HL-60 (cell line): ENCODE measurements around the gene MPEG1.

ENCODE experiments used
- DNase-seq, 2 experiments: peaks; one replicate each; pipeline ENCODE4 v3.0.0-alpha.2; 2010 to 2020; ENCODE audit warnings: low read depth in 1 of 2, low spot score in 1 of 2
- H3K27ac ChIP-seq: fragments of 250-450 bp; sonication (Bioruptor Pico); replicated peaks from 2 replicates; pipeline ENCODE4 v1.5.1; 2020; ENCODE audit warnings: mild to moderate bottlenecking, moderate library complexity
- H3K27me3 ChIP-seq: fragments of 250-450 bp; sonication (Bioruptor Pico); 2 replicates; pipeline ENCODE4 v1.5.1; 2021; ENCODE audit warnings: mild to moderate bottlenecking, moderate library complexity; ENCODE audit not compliant: insufficient read depth, poor library complexity, severe bottlenecking
- H3K4me3 ChIP-seq: replicated peaks from 2 replicates; pipeline ENCODE4 v1.5.1; 2011; ENCODE audit warnings: mild to moderate bottlenecking, control low read depth, low read length; ENCODE audit not compliant: insufficient read depth
- GABPA ChIP-seq: IDR thresholded peaks from 2 replicates; pipeline ENCODE4 v1.6.1; 2012; ENCODE audit warnings: low read depth
- POLR2AphosphoS5 ChIP-seq: IDR thresholded peaks from 2 replicates; pipeline ENCODE4 v1.6.1; 2012; ENCODE audit warnings: low read depth
- SPI1 ChIP-seq: IDR thresholded peaks from 2 replicates; pipeline ENCODE4 v1.6.1; 2012; ENCODE audit warnings: low read depth, mild to moderate bottlenecking, borderline replicate concordance
- TF ChIP-seq, protein P1 (sequence below): IDR thresholded peaks from 2 replicates; pipeline ENCODE4 v1.6.1; 2012; ENCODE audit warnings: low read depth; ENCODE audit not compliant: insufficient replicate concordance
- TF ChIP-seq, protein P2 (sequence below): IDR thresholded peaks from one replicate; pipeline ENCODE4 v1.5.1; 2011; ENCODE audit warnings: low read length, control low read depth, inconsistent platforms; ENCODE audit not compliant: insufficient read depth

Gene MPEG1

DNA sequence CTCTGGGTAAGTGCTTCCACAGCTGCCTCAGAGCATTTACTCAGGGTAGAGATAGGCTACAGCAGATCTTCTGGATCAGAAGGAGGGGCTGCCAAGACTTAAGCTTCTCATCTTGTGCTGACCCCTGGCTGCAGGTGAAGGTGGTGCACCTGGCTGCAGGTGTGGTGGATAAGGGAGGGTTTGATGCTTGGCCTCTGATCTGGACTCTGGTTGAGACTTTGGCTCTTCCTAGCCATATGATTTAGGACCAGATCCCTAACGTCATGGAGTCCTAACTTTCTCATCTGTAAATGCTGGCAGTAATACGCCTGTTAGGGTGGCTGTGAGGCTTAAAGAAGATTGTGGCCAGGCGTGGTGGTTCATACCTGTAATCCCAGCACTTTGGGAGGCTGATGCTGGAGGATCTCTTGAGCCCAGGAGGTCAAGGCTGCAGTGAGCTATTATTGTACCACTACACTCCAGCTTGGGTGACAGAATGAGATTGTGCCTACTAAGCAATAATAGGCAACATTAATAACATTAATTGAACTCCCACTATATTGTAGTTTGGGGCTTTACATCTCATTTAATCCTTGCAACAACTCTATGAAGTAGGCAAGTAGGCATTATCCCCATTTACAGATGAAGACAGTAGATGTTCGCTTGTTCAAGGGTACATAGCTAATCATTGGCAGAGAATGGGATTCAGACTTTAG lies 30.1 kb downstream of the MPEG1 start:
- no peak overlapping the region for H3K4me3 ChIP-seq
- no peaks in the 10 kb centered on the region for H3K27me3 ChIP-seq
- no peak overlapping the region for H3K27ac ChIP-seq
- TF ChIP-seq, protein P1, sequence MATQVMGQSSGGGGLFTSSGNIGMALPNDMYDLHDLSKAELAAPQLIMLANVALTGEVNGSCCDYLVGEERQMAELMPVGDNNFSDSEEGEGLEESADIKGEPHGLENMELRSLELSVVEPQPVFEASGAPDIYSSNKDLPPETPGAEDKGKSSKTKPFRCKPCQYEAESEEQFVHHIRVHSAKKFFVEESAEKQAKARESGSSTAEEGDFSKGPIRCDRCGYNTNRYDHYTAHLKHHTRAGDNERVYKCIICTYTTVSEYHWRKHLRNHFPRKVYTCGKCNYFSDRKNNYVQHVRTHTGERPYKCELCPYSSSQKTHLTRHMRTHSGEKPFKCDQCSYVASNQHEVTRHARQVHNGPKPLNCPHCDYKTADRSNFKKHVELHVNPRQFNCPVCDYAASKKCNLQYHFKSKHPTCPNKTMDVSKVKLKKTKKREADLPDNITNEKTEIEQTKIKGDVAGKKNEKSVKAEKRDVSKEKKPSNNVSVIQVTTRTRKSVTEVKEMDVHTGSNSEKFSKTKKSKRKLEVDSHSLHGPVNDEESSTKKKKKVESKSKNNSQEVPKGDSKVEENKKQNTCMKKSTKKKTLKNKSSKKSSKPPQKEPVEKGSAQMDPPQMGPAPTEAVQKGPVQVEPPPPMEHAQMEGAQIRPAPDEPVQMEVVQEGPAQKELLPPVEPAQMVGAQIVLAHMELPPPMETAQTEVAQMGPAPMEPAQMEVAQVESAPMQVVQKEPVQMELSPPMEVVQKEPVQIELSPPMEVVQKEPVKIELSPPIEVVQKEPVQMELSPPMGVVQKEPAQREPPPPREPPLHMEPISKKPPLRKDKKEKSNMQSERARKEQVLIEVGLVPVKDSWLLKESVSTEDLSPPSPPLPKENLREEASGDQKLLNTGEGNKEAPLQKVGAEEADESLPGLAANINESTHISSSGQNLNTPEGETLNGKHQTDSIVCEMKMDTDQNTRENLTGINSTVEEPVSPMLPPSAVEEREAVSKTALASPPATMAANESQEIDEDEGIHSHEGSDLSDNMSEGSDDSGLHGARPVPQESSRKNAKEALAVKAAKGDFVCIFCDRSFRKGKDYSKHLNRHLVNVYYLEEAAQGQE = no peak
- TF ChIP-seq GABPA (no peak), POLR2AphosphoS5 (no peak), SPI1 (no peak)
- TF ChIP-seq, protein P2, sequence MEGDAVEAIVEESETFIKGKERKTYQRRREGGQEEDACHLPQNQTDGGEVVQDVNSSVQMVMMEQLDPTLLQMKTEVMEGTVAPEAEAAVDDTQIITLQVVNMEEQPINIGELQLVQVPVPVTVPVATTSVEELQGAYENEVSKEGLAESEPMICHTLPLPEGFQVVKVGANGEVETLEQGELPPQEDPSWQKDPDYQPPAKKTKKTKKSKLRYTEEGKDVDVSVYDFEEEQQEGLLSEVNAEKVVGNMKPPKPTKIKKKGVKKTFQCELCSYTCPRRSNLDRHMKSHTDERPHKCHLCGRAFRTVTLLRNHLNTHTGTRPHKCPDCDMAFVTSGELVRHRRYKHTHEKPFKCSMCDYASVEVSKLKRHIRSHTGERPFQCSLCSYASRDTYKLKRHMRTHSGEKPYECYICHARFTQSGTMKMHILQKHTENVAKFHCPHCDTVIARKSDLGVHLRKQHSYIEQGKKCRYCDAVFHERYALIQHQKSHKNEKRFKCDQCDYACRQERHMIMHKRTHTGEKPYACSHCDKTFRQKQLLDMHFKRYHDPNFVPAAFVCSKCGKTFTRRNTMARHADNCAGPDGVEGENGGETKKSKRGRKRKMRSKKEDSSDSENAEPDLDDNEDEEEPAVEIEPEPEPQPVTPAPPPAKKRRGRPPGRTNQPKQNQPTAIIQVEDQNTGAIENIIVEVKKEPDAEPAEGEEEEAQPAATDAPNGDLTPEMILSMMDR = no peak
- DNase-seq = no peak

DNA sequence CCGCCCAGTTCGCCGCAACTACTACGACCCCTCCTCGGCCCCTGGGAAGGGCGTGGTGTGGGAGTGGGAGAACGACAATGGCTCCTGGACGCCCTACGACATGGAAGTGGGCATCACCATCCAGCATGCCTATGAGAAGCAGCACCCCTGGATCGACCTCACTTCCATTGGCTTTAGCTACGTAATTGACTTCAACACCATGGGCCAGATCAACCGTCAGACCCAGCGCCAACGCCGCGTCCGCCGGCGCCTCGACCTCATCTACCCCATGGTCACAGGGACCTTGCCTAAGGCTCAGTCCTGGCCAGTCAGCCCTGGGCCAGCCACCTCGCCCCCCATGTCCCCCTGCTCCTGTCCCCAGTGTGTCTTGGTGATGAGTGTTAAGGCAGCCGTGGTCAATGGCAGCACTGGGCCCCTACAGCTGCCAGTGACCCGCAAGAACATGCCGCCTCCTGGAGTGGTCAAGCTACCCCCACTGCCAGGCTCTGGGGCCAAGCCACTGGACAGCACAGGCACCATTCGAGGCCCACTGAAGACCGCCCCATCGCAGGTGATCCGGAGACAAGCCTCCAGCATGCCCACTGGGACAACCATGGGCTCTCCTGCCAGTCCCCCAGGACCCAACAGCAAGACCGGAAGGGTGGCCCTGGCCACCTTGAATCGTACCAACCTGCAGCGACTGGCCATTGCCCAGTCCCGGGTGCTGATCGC lies 30.8 kb downstream of the MPEG1 start:
- TF ChIP-seq SPI1 = no peak
- TF ChIP-seq, protein P2 = no peak
- no peak for TF ChIP-seq POLR2AphosphoS5
- TF ChIP-seq, protein P1 = no peak
- TF ChIP-seq GABPA = no peak
- Histone ChIP-seq H3K27me3 (no peaks in the 10 kb centered on the region), H3K4me3 (no peak overlapping the region), H3K27ac (no peak overlapping the region)
- no peak for DNase-seq

DNA sequence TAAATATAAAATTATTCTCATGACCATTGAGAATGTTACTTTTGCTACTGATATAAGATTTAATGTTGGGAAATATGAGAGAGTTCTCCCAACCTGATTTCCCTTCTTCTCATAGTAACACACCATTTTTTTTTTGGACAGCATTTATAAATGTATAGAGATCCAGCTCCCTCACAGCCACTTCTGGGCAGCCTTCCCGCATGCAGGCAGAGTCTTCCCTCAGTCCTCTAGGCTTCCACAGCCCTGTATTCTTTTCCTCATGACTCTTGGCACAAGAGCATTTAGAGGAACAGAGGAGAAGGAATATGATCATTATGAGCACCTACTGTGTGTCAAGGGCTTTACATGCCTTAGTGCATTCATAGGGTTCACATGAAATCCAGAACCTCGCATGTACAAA lies 31.8 kb downstream of the MPEG1 start:
- H3K27ac ChIP-seq = no peak overlapping the region
- TF ChIP-seq, protein P2 = no peak
- TF ChIP-seq POLR2AphosphoS5 (no peak), GABPA (no peak), SPI1 (no peak)
- TF ChIP-seq, protein P1 = no peak
- no peaks in the 10 kb centered on the region for H3K27me3 ChIP-seq
- H3K4me3 ChIP-seq = no peak overlapping the region
- DNase-seq = no peak
